GM12878 (cell line): ENCODE data around the gene TBX15. TPM values are rescaled to one million over a fixed set of nuclear protein-coding genes. Genes with fewer than 3 reads are reported as not detected.

Experiments used
- ATAC-seq: fragments of 200-7000 bp; cut with Tn5 transposase; 3 replicates; pipeline ENCODE4 v1.9.1; 2020; ENCODE audit warnings: mild to moderate bottlenecking, moderate library complexity
- BruUV-seq: library from RNA; stranded (reverse); fragments of 400-500 nt; replicated peaks from 2 replicates; lab custom pipeline; 2021; lab: Mats Ljungman, UMichigan
- CTCF ChIA-PET: fragments of 300-600 bp; sonication (Branson Sonifier 250); formaldehyde crosslinking; extraction: SDS; loops from one replicate; lab custom pipeline; 2021; ENCODE audit warnings: inconsistent platforms; lab: Yijun Ruan, JAX
- POLR2A ChIA-PET: fragments of 350-600 bp; formaldehyde crosslinking; extraction: SDS; loops from one replicate; lab custom pipeline; 2021; ENCODE audit warnings: inconsistent platforms; lab: Charles Lee
- RAD21 ChIA-PET: fragments of 300-600 bp; sonication (Branson Sonifier 250); formaldehyde crosslinking; loops from one replicate; lab custom pipeline; 2023; ENCODE audit warnings: antibody characterized with exemption; ENCODE audit not compliant: unreplicated experiment; lab: Charles Lee
- SMC1A ChIA-PET: fragments of 300-600 bp; sonication (Branson Sonifier 250); formaldehyde crosslinking; loops from one replicate; lab custom pipeline; 2023; ENCODE audit not compliant: unreplicated experiment, uncharacterized antibody; lab: Charles Lee
- DNase-seq: peaks from one replicate; pipeline ENCODE4 v3.0.0-alpha.2; 2011; ENCODE audit warnings: low read depth, low spot score
- FAIRE-seq: peaks from 3 replicates; lab custom pipeline; 2011; peaks lifted over from hg19 to GRCh38; lab: Jason Lieb, UNC
- H2AFZ ChIP-seq: 2 replicates; pipeline ENCODE4 v1.6.0; 2011; ENCODE audit warnings: low read depth, low read length, control low read depth; ENCODE audit not compliant: control insufficient read depth
- H3K27ac ChIP-seq: 2 replicates; pipeline ENCODE4 v1.5.1; 2011; ENCODE audit warnings: control low read depth; ENCODE audit not compliant: control insufficient read depth, insufficient read depth
- H3K27me3 ChIP-seq, 2 experiments: replicated peaks in 1 of 2; 2 replicates each; pipeline versions ENCODE4 v1.6.0 to v1.6.1; 2011; ENCODE audit warnings: low read length in 1 of 2; ENCODE audit not compliant: control insufficient read depth in 2 of 2, insufficient read depth in 2 of 2
- H3K36me3 ChIP-seq, 2 experiments: 2 replicates each; pipeline ENCODE4 v1.5.1; 2011; ENCODE audit warnings: low read length in 1 of 2; ENCODE audit not compliant: control insufficient read depth in 2 of 2, insufficient read depth in 2 of 2
- H3K4me1 ChIP-seq: 2 replicates; pipeline ENCODE4 v1.6.1; 2011; ENCODE audit warnings: mild to moderate bottlenecking, low read length, moderate library complexity, mixed read lengths; ENCODE audit not compliant: control insufficient read depth, insufficient read depth
- H3K4me2 ChIP-seq: 2 replicates; pipeline ENCODE4 v1.6.0; 2011; ENCODE audit warnings: control low read depth; ENCODE audit not compliant: control insufficient read depth, insufficient read depth
- H3K4me3 ChIP-seq: fragments of 200-600 bp; sonication (generic); 2 replicates; pipeline ENCODE4 v1.5.1; 2016
- H3K79me2 ChIP-seq: 2 replicates; pipeline ENCODE4 v1.6.0; 2011; ENCODE audit warnings: low read length; ENCODE audit not compliant: control insufficient read depth, insufficient read depth
- H3K9ac ChIP-seq: 2 replicates; pipeline ENCODE4 v1.8.0; 2011; ENCODE audit warnings: low read length, control low read depth, mixed read lengths; ENCODE audit not compliant: control insufficient read depth, insufficient read depth
- H3K9me3 ChIP-seq: replicated peaks from 3 replicates; pipeline ENCODE4 v1.5.1; 2011; ENCODE audit warnings: mild to moderate bottlenecking, low read length; ENCODE audit not compliant: control insufficient read depth, insufficient read depth
- H4K20me1 ChIP-seq: 2 replicates; pipeline ENCODE4 v1.6.0; 2011; ENCODE audit not compliant: control insufficient read depth, insufficient read depth
- BMI1 ChIP-seq: fragments of 450-650 bp; IDR thresholded peaks from 2 replicates; pipeline ENCODE4 v1.6.1; 2016; ENCODE audit warnings: mild to moderate bottlenecking, moderate library complexity, borderline replicate concordance
- CBFB ChIP-seq: IDR thresholded peaks from 2 replicates; pipeline ENCODE4 v1.6.1; 2016; ENCODE audit warnings: antibody characterized with exemption, low read depth
- NBN ChIP-seq: fragments of 450-650 bp; IDR thresholded peaks from 2 replicates; pipeline ENCODE4 v1.6.1; 2016
- PAX5 ChIP-seq: IDR thresholded peaks from 2 replicates; pipeline ENCODE4 v1.6.1; 2011; ENCODE audit warnings: low read depth, low read length, borderline replicate concordance
- PML ChIP-seq: IDR thresholded peaks from 2 replicates; pipeline ENCODE4 v1.6.1; 2012; ENCODE audit warnings: low read length, inconsistent platforms
- RAD21 ChIP-seq: IDR thresholded peaks from 2 replicates; pipeline ENCODE4 v1.6.1; 2011; ENCODE audit warnings: mild to moderate bottlenecking, low read depth, low read length, moderate library complexity; ENCODE audit not compliant: insufficient read depth
- SP1 ChIP-seq: IDR thresholded peaks from one replicate; pipeline ENCODE4 v1.6.1; 2011; ENCODE audit warnings: low read depth, low read length
- ZNF207 ChIP-seq: fragments of 450-650 bp; IDR thresholded peaks from 2 replicates; pipeline ENCODE4 v1.6.1; 2014; ENCODE audit warnings: antibody characterized with exemption, mild to moderate bottlenecking, borderline replicate concordance
- WGBS: methylation state at CpG from one replicate; pipeline ENCODE4 v1.1.6; 2016; ENCODE audit warnings: low lambda C conversion rate; ENCODE audit not compliant: insufficient replicate concordance, insufficient coverage; ENCODE audit errors: missing lambda C conversion rate; 5-methylcytosine and 5-hydroxymethylcytosine counted together
- in situ Hi-C: fragments of 300-500 bp; cut with MboI; formaldehyde crosslinking; loops from 9 replicates; pipeline ENCODE4 v1.14.3; 2018; ENCODE audit warnings: mixed read lengths
- intact Hi-C: fragments of 100-400 bp; cut with micrococcal nuclease; formaldehyde crosslinking; loops from one replicate; pipeline ENCODE4 v1.14.2; 2022; ENCODE audit not compliant: unreplicated experiment
- polyA plus RNA-seq, 11 experiments: library from polyadenylated mRNA; depleted of rRNA in 4 of 11; unstranded in 6 of 11; stranded (reverse) in 5 of 11; fragments of >200 nt; fragmentation: Nextera tagmentation in 4 of 11; fragmentation: Illumina TruSeq in 1 of 11; extraction: Ambion mirVana in 4 of 11; extraction: Trizol in 1 of 11; gene quantifications; 1 replicate in 1 of 11; 2 replicates in 10 of 11; pipeline versions ENCODE4 v1.2.1 to v1.2.3, GENCODE V29; 2011 to 2016; ENCODE audit warnings: inconsistent platforms in 2 of 11, missing spikeins in 2 of 11, low read depth in 1 of 11
- total RNA-seq, 4 experiments: library from RNA; depleted of rRNA in 3 of 4; stranded (reverse); fragments of >200 nt in 3 of 4; fragmentation: Illumina TruSeq in 1 of 4; extraction: Trizol in 1 of 4; gene quantifications; 2 replicates each; pipeline versions ENCODE4 v1.2.1 to v1.2.3, GENCODE V29; 2013 to 2021
- TF ChIP-seq, protein P1 (sequence below): fragments of 450-650 bp; IDR thresholded peaks from 2 replicates; pipeline ENCODE4 v1.6.1; 2017; ENCODE audit warnings: antibody characterized with exemption, mild to moderate bottlenecking, moderate library complexity
- TF ChIP-seq, protein P2 (sequence below): fragments of 450-650 bp; IDR thresholded peaks from 2 replicates; pipeline ENCODE4 v1.6.1; 2017; ENCODE audit warnings: low read depth, mild to moderate bottlenecking, moderate library complexity
- TF ChIP-seq, protein P3 (sequence below): fragments of 450-650 bp; IDR thresholded peaks from 2 replicates; pipeline ENCODE4 v1.6.1; 2017; ENCODE audit warnings: mild to moderate bottlenecking, moderate library complexity
- TF ChIP-seq, protein P4 (sequence below): fragments of 450-650 bp; IDR thresholded peaks from 2 replicates; pipeline ENCODE4 v1.6.1; 2014; ENCODE audit warnings: mild to moderate bottlenecking

Gene TBX15
- total and polyA plus RNA-seq, 10 of the 15 experiments (the other 5 are each of a cell fraction or from before 2014, with no cell fraction given): 0.64 to 9.4 (median 0.99) TPM

DNA sequence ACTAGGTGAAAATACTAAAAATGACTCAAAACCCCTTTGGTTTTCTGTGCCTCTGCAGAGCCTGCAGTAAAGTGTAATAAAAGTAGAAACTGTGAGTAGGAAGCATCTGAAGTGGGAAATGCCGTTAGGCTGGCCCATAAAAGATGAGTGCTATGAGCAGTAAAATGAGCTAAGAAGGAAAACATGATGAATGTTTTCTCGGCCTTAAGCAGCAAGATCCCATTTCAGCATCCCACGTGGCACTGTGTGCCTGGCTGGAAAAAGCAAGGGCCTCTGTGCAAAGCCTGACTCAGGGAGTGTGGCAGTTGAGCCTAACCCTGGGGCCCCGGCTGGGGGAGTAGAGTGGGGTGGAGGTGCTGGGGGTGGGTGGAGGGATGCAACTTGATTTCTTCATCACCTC lies 109.5 kb downstream of the TBX15 start:
- Histone ChIP-seq H3K79me2 (no peaks in the 10 kb centered on the region), H3K27ac (no peak overlapping the region), H3K4me2 (no peak overlapping the region), H3K9me3 (no peaks in the 10 kb centered on the region), H3K4me1 (no peaks in the 10 kb centered on the region), H3K9ac (no peak overlapping the region), H2AFZ (no peak overlapping the region), H3K36me3 (no peaks in the 10 kb centered on the region), H3K27me3 (no peaks in the 10 kb centered on the region), H3K4me3 (no peak overlapping the region), H4K20me1 (no peaks in the 10 kb centered on the region)
- ChIA-PET RAD21 (no interaction called here), POLR2A (no interaction called here), CTCF (interaction anchor here (0.6 kb wide), 1 partner anchor 315 kb away, joined by 3 read pairs; no protein-coding TSS in a partner anchor), SMC1A (interaction anchor here (1.0 to 1.8 kb wide), 3 partner anchors 17 to 449 kb away, joined by 3 to 4 read pairs (median 3); no protein-coding TSS in a partner anchor)
- intact Hi-C loops: no loop called here
- no TSS peak for BruUV-seq
- in situ Hi-C loops: no loop called here
- FAIRE-seq (no peak), ATAC-seq (no peak), DNase-seq (no peak)
- WGBS: 8% methylated on average over 4 of the region's 4 CpGs
- TF ChIP-seq, protein P1, sequence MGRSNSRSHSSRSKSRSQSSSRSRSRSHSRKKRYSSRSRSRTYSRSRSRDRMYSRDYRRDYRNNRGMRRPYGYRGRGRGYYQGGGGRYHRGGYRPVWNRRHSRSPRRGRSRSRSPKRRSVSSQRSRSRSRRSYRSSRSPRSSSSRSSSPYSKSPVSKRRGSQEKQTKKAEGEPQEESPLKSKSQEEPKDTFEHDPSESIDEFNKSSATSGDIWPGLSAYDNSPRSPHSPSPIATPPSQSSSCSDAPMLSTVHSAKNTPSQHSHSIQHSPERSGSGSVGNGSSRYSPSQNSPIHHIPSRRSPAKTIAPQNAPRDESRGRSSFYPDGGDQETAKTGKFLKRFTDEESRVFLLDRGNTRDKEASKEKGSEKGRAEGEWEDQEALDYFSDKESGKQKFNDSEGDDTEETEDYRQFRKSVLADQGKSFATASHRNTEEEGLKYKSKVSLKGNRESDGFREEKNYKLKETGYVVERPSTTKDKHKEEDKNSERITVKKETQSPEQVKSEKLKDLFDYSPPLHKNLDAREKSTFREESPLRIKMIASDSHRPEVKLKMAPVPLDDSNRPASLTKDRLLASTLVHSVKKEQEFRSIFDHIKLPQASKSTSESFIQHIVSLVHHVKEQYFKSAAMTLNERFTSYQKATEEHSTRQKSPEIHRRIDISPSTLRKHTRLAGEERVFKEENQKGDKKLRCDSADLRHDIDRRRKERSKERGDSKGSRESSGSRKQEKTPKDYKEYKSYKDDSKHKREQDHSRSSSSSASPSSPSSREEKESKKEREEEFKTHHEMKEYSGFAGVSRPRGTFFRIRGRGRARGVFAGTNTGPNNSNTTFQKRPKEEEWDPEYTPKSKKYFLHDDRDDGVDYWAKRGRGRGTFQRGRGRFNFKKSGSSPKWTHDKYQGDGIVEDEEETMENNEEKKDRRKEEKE: no peak
- TF ChIP-seq ZNF207 (no peak), NBN (no peak), BMI1 (no peak), CBFB (no peak), RAD21 (no peak), SP1 (no peak), PAX5 (no peak), PML (no peak)
- TF ChIP-seq, protein P2, sequence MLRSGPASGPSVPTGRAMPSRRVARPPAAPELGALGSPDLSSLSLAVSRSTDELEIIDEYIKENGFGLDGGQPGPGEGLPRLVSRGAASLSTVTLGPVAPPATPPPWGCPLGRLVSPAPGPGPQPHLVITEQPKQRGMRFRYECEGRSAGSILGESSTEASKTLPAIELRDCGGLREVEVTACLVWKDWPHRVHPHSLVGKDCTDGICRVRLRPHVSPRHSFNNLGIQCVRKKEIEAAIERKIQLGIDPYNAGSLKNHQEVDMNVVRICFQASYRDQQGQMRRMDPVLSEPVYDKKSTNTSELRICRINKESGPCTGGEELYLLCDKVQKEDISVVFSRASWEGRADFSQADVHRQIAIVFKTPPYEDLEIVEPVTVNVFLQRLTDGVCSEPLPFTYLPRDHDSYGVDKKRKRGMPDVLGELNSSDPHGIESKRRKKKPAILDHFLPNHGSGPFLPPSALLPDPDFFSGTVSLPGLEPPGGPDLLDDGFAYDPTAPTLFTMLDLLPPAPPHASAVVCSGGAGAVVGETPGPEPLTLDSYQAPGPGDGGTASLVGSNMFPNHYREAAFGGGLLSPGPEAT: no peak
- TF ChIP-seq, protein P3, sequence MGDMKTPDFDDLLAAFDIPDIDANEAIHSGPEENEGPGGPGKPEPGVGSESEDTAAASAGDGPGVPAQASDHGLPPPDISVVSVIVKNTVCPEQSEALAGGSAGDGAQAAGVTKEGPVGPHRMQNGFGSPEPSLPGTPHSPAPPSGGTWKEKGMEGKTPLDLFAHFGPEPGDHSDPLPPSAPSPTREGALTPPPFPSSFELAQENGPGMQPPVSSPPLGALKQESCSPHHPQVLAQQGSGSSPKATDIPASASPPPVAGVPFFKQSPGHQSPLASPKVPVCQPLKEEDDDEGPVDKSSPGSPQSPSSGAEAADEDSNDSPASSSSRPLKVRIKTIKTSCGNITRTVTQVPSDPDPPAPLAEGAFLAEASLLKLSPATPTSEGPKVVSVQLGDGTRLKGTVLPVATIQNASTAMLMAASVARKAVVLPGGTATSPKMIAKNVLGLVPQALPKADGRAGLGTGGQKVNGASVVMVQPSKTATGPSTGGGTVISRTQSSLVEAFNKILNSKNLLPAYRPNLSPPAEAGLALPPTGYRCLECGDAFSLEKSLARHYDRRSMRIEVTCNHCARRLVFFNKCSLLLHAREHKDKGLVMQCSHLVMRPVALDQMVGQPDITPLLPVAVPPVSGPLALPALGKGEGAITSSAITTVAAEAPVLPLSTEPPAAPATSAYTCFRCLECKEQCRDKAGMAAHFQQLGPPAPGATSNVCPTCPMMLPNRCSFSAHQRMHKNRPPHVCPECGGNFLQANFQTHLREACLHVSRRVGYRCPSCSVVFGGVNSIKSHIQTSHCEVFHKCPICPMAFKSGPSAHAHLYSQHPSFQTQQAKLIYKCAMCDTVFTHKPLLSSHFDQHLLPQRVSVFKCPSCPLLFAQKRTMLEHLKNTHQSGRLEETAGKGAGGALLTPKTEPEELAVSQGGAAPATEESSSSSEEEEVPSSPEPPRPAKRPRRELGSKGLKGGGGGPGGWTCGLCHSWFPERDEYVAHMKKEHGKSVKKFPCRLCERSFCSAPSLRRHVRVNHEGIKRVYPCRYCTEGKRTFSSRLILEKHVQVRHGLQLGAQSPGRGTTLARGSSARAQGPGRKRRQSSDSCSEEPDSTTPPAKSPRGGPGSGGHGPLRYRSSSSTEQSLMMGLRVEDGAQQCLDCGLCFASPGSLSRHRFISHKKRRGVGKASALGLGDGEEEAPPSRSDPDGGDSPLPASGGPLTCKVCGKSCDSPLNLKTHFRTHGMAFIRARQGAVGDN: no peak
- TF ChIP-seq, protein P4, sequence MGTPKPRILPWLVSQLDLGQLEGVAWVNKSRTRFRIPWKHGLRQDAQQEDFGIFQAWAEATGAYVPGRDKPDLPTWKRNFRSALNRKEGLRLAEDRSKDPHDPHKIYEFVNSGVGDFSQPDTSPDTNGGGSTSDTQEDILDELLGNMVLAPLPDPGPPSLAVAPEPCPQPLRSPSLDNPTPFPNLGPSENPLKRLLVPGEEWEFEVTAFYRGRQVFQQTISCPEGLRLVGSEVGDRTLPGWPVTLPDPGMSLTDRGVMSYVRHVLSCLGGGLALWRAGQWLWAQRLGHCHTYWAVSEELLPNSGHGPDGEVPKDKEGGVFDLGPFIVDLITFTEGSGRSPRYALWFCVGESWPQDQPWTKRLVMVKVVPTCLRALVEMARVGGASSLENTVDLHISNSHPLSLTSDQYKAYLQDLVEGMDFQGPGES: no peak
